OCI-LY3 (cell line): ENCODE measurements around the gene PDCD11.

Experiments
- CTCF ChIP-seq: fragments of 200-600, 300-600 bp; sonication (generic); IDR thresholded peaks from 2 replicates; pipeline ENCODE4 v1.5.1; 2014; ENCODE audit warnings: antibody characterized with exemption, low read length, low read depth
- EZH2phosphoT487 ChIP-seq: fragments of 200-600 bp; shearing (Covaris generic); IDR thresholded peaks from 2 replicates; pipeline ENCODE4 v1.6.1; 2018; ENCODE audit warnings: antibody characterized with exemption, mixed run types, low read depth

GRCh38 chr10:103455235-103455634 lies 58.8 kb downstream of the PDCD11 start:
- TF ChIP-seq CTCF (no peak), EZH2phosphoT487 (no peak)
